Superior temporal gyrus (tissue), 1 donor: ENCODE data around the gene GSTO2.

ENCODE experiments used
- DNase-seq: peaks from one replicate; pipeline ENCODE4 v3.0.0-alpha.2; 2016; ENCODE audit errors: extremely low spot score

The GSTO2 gene

GRCh38 chr10:104253606-104254410 lies 15.2 kb upstream of the GSTO2 start:
- no peak for DNase-seq

GRCh38 chr10:104254493-104255310 lies 14.3 kb upstream of the GSTO2 start, which contains the start of gene GSTO1:
GSTO1 (plus strand) TSS chr10:104254892; CDS start chr10:104254929, 37 bp downstream.
- peak; percentile 48 for DNase-seq

GRCh38 chr10:104255311-104255981 lies 13.5 kb upstream of the GSTO2 start:
- peak; percentile 82 for DNase-seq

- peak; percentile 47 for DNase-seq
Observed at GRCh38 chr10:104256335-104256961, 12.5 kb upstream of the GSTO2 start.

GRCh38 chr10:104257235-104257634 lies 11.7 kb upstream of the GSTO2 start:
- no peak for DNase-seq

GRCh38 chr10:104258209-104258608 lies 10.8 kb upstream of the GSTO2 start:
- DNase-seq = no peak

GRCh38 chr10:104259456-104259855 lies 9.5 kb upstream of the GSTO2 start:
- DNase-seq = no peak

GRCh38 chr10:104259999-104260774 lies 8.8 kb upstream of the GSTO2 start:
- no peak for DNase-seq

- DNase-seq = no peak
Observed at GRCh38 chr10:104260775-104261115, 8.2 kb upstream of the GSTO2 start.

- DNase-seq = peak; percentile 34
Observed at GRCh38 chr10:104262055-104262454, 6.9 kb upstream of the GSTO2 start.

GRCh38 chr10:104264783-104265182 lies 4.2 kb upstream of the GSTO2 start:
- no peak for DNase-seq

GRCh38 chr10:104267721-104268404 lies 1.1 kb upstream of the GSTO2 start:
- no peak for DNase-seq

- no peak for DNase-seq
Observed at GRCh38 chr10:104268405-104268712, 625 bp upstream of the GSTO2 start.

GRCh38 chr10:104273286-104273685 lies 4.3 kb downstream of the GSTO2 start:
- no peak for DNase-seq

- no peak for DNase-seq
Observed at GRCh38 chr10:104273899-104274575, 5.1 kb downstream of the GSTO2 start.

GRCh38 chr10:104274762-104275721 lies 6.1 kb downstream of the GSTO2 start:
- peak; percentile 58 for DNase-seq

GRCh38 chr10:104276192-104276591 lies 7.2 kb downstream of the GSTO2 start:
- DNase-seq = no peak

GRCh38 chr10:104277785-104278184 lies 8.8 kb downstream of the GSTO2 start:
- no peak for DNase-seq
